SK-N-SH treated with all-trans-retinoic acid at 6 μM for 48 hours (cell line): ENCODE data around the gene PXMP2.

Experiments
- ARNTL ChIP-seq: fragments of 450-650 bp; formaldehyde crosslinking; IDR thresholded peaks from 2 replicates; pipeline ENCODE4 v1.5.0; 2020; ENCODE audit warnings: low read depth, mild to moderate bottlenecking, moderate library complexity, borderline replicate concordance
- CREB5 ChIP-seq: fragments of 250-450 bp; sonication (Bioruptor Pico); IDR thresholded peaks from 2 replicates; pipeline ENCODE4 v1.5.1; 2020; ENCODE audit warnings: low read depth, mild to moderate bottlenecking, moderate library complexity
- CSDC2 ChIP-seq: fragments of 250-450 bp; sonication (Bioruptor Pico); IDR thresholded peaks from 2 replicates; pipeline ENCODE4 v1.5.0; 2020; ENCODE audit warnings: mild to moderate bottlenecking, moderate library complexity
- OSR1 ChIP-seq: fragments of 250-450 bp; sonication (Bioruptor Pico); IDR thresholded peaks from 2 replicates; pipeline ENCODE4 v1.8.0; 2022; ENCODE audit warnings: moderate library complexity, mild to moderate bottlenecking, inconsistent platforms
- PATZ1 ChIP-seq: fragments of 250-450 bp; sonication (Bioruptor Pico); IDR thresholded peaks from 2 replicates; pipeline ENCODE4 v1.8.0; 2020; ENCODE audit warnings: mild to moderate bottlenecking, moderate library complexity, borderline replicate concordance
- RARB ChIP-seq: fragments of 250-450 bp; sonication (Bioruptor Pico); IDR thresholded peaks from 2 replicates; pipeline ENCODE4 v1.8.0; 2021; ENCODE audit warnings: mild to moderate bottlenecking, moderate library complexity
- SNAI2 ChIP-seq: fragments of 250-450 bp; sonication (Bioruptor Pico); IDR thresholded peaks from 2 replicates; pipeline ENCODE4 v1.5.0; 2020; ENCODE audit warnings: mild to moderate bottlenecking, moderate library complexity
- TCF4 ChIP-seq: fragments of 250-450 bp; sonication (Bioruptor Pico); IDR thresholded peaks from 2 replicates; pipeline ENCODE4 v1.8.0; 2021; ENCODE audit warnings: mild to moderate bottlenecking, moderate library complexity, borderline replicate concordance
- TOX ChIP-seq: fragments of 250-450 bp; sonication (Bioruptor Pico); IDR thresholded peaks from 2 replicates; pipeline ENCODE4 v1.8.0; 2021; ENCODE audit warnings: mild to moderate bottlenecking, moderate library complexity, borderline replicate concordance
- TSHZ2 ChIP-seq: fragments of 250-450 bp; sonication (Bioruptor Pico); IDR thresholded peaks from 2 replicates; pipeline ENCODE4 v1.5.0; 2020; ENCODE audit warnings: mild to moderate bottlenecking, moderate library complexity
- ZFP3 ChIP-seq: fragments of 250-450 bp; sonication (Bioruptor Pico); IDR thresholded peaks from 2 replicates; pipeline ENCODE4 v1.5.0; 2020; ENCODE audit warnings: mild to moderate bottlenecking, moderate library complexity
- ZFP30 ChIP-seq: fragments of 450-650 bp; formaldehyde crosslinking; IDR thresholded peaks from 2 replicates; pipeline ENCODE4 v1.5.0; 2022; ENCODE audit warnings: mild to moderate bottlenecking, moderate library complexity
- ZNF565 ChIP-seq: fragments of 450-650 bp; formaldehyde crosslinking; conservative IDR thresholded peaks from 2 replicates; pipeline ENCODE4 v1.5.0; 2020; ENCODE audit warnings: low read depth, mild to moderate bottlenecking, moderate library complexity
- ZNF70 ChIP-seq: fragments of 450-650 bp; formaldehyde crosslinking; IDR thresholded peaks from 2 replicates; pipeline ENCODE4 v1.5.0; 2020; ENCODE audit warnings: mild to moderate bottlenecking, moderate library complexity

- TF ChIP-seq CREB5 (CRISPR knock-in tag) (no peak), SNAI2 (CRISPR knock-in tag) (no peak), PATZ1 (CRISPR knock-in tag) (no peak), CSDC2 (CRISPR knock-in tag) (no peak), ZFP3 (no peak), OSR1 (no peak), TOX (CRISPR knock-in tag) (no peak), ZFP30 (CRISPR knock-in tag) (no peak), ARNTL (CRISPR knock-in tag) (no peak), RARB (CRISPR knock-in tag) (no peak), TSHZ2 (CRISPR knock-in tag) (no peak), ZNF70 (CRISPR knock-in tag) (no peak), TCF4 (CRISPR knock-in tag) (no peak), ZNF565 (no peak)
Observed at GRCh38 chr12:132651444-132652100, 35.8 kb upstream of the PXMP2 start.
